ENCODE results near the gene CD27. TPM values are rescaled to one million over a fixed set of nuclear protein-coding genes. Genes with fewer than 3 reads are reported as not detected.

Gene CD27
- total and polyA plus RNA-seq, 2 experiments from 2014 or later = 0.53 TPM; not detected in 1

- H4K20me1 ChIP-seq (replicated peaks; ENCODE audit: insufficient read depth) = no peaks in the 10 kb centered on the region
- H3K36me3 Mint-ChIP-seq (ENCODE audit: low read depth) = no peaks in the 10 kb centered on the region
- no peaks in the 10 kb centered on the region for H3K36me3 ChIP-seq (ENCODE audit: insufficient read depth)
- no peaks in the 10 kb centered on the region for H3K9me2 ChIP-seq (ENCODE audit: insufficient read depth)
- H2AFZ ChIP-seq = no peak overlapping the region
- no peak overlapping the region for H3K4me3 Mint-ChIP-seq
- no peaks in the 10 kb centered on the region for H3K27me3 ChIP-seq (ENCODE audit: insufficient read depth)
- no peak for ATAC-seq
- H3K4me3 ChIP-seq = no peak overlapping the region
- TF ChIP-seq POLR2AphosphoS5 (IDR thresholded peaks at IDR 0.05; ENCODE audit: low read depth) (no peak), EZH2 (IDR thresholded peaks at IDR 0.05; ENCODE audit: low read depth, unreplicated experiment) (no peak), ZNF331 (CRISPR knock-in tag; IDR thresholded peaks at IDR 0.05; ENCODE audit: low read depth) (no peak), NANOG (IDR thresholded peaks at IDR 0.05; ENCODE audit: borderline replicate concordance) (no peak), EZH2phosphoT487 (IDR thresholded peaks at IDR 0.05; ENCODE audit: unreplicated experiment) (no peak), REST (IDR thresholded peaks at IDR 0.05; ENCODE audit: unreplicated experiment) (no peak), JUNB (IDR thresholded peaks at IDR 0.05; ENCODE audit: unreplicated experiment) (no peak), STAT1 (IDR thresholded peaks at IDR 0.05; ENCODE audit: unreplicated experiment) (no peak), ZNF114 (CRISPR knock-in tag; IDR thresholded peaks at IDR 0.05) (no peak)
- TF ChIP-seq, protein P1, sequence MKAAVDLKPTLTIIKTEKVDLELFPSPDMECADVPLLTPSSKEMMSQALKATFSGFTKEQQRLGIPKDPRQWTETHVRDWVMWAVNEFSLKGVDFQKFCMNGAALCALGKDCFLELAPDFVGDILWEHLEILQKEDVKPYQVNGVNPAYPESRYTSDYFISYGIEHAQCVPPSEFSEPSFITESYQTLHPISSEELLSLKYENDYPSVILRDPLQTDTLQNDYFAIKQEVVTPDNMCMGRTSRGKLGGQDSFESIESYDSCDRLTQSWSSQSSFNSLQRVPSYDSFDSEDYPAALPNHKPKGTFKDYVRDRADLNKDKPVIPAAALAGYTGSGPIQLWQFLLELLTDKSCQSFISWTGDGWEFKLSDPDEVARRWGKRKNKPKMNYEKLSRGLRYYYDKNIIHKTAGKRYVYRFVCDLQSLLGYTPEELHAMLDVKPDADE (IDR thresholded peaks at IDR 0.05) = no peak
- TF ChIP-seq, protein P2, sequence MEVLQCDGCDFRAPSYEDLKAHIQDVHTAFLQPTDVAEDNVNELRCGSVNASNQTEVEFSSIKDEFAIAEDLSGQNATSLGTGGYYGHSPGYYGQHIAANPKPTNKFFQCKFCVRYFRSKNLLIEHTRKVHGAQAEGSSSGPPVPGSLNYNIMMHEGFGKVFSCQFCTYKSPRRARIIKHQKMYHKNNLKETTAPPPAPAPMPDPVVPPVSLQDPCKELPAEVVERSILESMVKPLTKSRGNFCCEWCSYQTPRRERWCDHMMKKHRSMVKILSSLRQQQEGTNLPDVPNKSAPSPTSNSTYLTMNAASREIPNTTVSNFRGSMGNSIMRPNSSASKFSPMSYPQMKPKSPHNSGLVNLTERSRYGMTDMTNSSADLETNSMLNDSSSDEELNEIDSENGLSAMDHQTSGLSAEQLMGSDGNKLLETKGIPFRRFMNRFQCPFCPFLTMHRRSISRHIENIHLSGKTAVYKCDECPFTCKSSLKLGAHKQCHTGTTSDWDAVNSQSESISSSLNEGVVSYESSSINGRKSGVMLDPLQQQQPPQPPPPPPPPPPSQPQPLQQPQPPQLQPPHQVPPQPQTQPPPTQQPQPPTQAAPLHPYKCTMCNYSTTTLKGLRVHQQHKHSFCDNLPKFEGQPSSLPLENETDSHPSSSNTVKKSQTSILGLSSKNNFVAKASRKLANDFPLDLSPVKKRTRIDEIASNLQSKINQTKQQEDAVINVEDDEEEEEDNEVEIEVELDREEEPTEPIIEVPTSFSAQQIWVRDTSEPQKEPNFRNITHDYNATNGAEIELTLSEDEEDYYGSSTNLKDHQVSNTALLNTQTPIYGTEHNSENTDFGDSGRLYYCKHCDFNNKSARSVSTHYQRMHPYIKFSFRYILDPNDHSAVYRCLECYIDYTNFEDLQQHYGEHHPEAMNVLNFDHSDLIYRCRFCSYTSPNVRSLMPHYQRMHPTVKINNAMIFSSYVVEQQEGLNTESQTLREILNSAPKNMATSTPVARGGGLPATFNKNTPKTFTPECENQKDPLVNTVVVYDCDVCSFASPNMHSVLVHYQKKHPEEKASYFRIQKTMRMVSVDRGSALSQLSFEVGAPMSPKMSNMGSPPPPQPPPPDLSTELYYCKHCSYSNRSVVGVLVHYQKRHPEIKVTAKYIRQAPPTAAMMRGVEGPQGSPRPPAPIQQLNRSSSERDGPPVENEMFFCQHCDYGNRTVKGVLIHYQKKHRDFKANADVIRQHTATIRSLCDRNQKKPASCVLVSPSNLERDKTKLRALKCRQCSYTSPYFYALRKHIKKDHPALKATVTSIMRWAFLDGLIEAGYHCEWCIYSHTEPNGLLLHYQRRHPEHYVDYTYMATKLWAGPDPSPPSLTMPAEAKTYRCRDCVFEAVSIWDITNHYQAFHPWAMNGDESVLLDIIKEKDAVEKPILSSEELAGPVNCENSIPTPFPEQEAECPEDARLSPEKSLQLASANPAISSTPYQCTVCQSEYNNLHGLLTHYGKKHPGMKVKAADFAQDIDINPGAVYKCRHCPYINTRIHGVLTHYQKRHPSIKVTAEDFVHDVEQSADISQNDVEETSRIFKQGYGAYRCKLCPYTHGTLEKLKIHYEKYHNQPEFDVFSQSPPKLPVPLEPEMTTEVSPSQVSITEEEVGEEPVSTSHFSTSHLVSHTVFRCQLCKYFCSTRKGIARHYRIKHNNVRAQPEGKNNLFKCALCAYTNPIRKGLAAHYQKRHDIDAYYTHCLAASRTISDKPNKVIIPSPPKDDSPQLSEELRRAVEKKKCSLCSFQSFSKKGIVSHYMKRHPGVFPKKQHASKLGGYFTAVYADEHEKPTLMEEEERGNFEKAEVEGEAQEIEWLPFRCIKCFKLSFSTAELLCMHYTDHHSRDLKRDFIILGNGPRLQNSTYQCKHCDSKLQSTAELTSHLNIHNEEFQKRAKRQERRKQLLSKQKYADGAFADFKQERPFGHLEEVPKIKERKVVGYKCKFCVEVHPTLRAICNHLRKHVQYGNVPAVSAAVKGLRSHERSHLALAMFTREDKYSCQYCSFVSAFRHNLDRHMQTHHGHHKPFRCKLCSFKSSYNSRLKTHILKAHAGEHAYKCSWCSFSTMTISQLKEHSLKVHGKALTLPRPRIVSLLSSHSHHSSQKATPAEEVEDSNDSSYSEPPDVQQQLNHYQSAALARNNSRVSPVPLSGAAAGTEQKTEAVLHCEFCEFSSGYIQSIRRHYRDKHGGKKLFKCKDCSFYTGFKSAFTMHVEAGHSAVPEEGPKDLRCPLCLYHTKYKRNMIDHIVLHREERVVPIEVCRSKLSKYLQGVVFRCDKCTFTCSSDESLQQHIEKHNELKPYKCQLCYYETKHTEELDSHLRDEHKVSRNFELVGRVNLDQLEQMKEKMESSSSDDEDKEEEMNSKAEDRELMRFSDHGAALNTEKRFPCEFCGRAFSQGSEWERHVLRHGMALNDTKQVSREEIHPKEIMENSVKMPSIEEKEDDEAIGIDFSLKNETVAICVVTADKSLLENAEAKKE (CRISPR knock-in tag; IDR thresholded peaks at IDR 0.05) = no peak
- no peak for DNase-seq (ENCODE audit: low spot score)
- no peaks in the 10 kb centered on the region for H3F3A ChIP-seq (replicated peaks; ENCODE audit: low read depth)
- no peaks in the 10 kb centered on the region for H3K9me3 Mint-ChIP-seq
- H3K4me2 ChIP-seq = no peak overlapping the region
- peaks cover 5% of the 10 kb centered on the region for H3K27me3 Mint-ChIP-seq (ENCODE audit: insufficient read depth, low read depth, poor library complexity)
- peaks cover 20% of the 10 kb centered on the region; the same call in 2 of the 3 replicates for H3K4me1 Mint-ChIP-seq
- no peak overlapping the region for H3K27ac Mint-ChIP-seq
- peaks cover 4% of the 10 kb centered on the region for H3K4me1 ChIP-seq (ENCODE audit: insufficient read depth)
- H3K79me2 ChIP-seq (replicated peaks; ENCODE audit: insufficient read depth) = no peaks in the 10 kb centered on the region
- no peak overlapping the region for H3K27ac ChIP-seq (ENCODE audit: low read depth)
Observed at GRCh38 chr12:6428326-6428725, 16.4 kb upstream of the CD27 start.
